H9 (cell line): ENCODE results near the gene SYK. TPM values are rescaled to one million over a fixed set of nuclear protein-coding genes. Genes with fewer than 3 reads are reported as not detected.

ENCODE experiments used
- DNase-seq: peaks from one replicate; pipeline ENCODE4 v3.0.0-alpha.2; 2017
- H2AFZ ChIP-seq: one replicate; pipeline ENCODE4 v1.6.1; 2013; ENCODE audit warnings: mild to moderate bottlenecking, low read length, control low read depth, moderate library complexity
- H2AK5ac ChIP-seq: 2 replicates; pipeline ENCODE4 v1.6.1; 2013; ENCODE audit warnings: low read length, control low read depth, mixed read lengths; ENCODE audit not compliant: insufficient read length
- H2BK120ac ChIP-seq: one replicate; pipeline ENCODE4 v1.6.1; 2013; ENCODE audit warnings: low read depth, mild to moderate bottlenecking, low read length, control low read depth, inconsistent platforms; ENCODE audit not compliant: poor library complexity, severe bottlenecking
- H2BK12ac ChIP-seq: 2 replicates; pipeline ENCODE4 v1.6.1; 2013; ENCODE audit warnings: low read length, control low read depth, mixed read lengths, low read depth; ENCODE audit not compliant: insufficient read length
- H2BK15ac ChIP-seq: 2 replicates; pipeline ENCODE4 v1.6.1; 2013; ENCODE audit warnings: low read depth, low read length, control low read depth
- H2BK20ac ChIP-seq: one replicate; pipeline ENCODE4 v1.6.1; 2013; ENCODE audit warnings: low read depth, mild to moderate bottlenecking, low read length, control low read depth, inconsistent platforms; ENCODE audit not compliant: poor library complexity, severe bottlenecking
- H2BK5ac ChIP-seq: 2 replicates; pipeline ENCODE4 v1.6.1; 2013; ENCODE audit warnings: low read length, control low read depth, mixed read lengths; ENCODE audit not compliant: insufficient read length
- H3K14ac ChIP-seq: 2 replicates; pipeline ENCODE4 v1.6.1; 2013; ENCODE audit warnings: low read length, control low read depth; ENCODE audit not compliant: insufficient read depth
- H3K18ac ChIP-seq: 2 replicates; pipeline ENCODE4 v1.6.1; 2013; ENCODE audit warnings: low read depth, mild to moderate bottlenecking, mixed read lengths, low read length, control low read depth; ENCODE audit not compliant: insufficient read length
- H3K23ac ChIP-seq: 2 replicates; pipeline ENCODE4 v1.6.1; 2013; ENCODE audit warnings: low read length, control low read depth, mixed read lengths, low read depth; ENCODE audit not compliant: insufficient read length
- H3K23me2 ChIP-seq: 2 replicates; pipeline ENCODE4 v1.6.1; 2013; ENCODE audit warnings: low read depth, mild to moderate bottlenecking, mixed read lengths, low read length, control low read depth; ENCODE audit not compliant: insufficient read length, poor library complexity, severe bottlenecking
- H3K27ac ChIP-seq: 2 replicates; pipeline ENCODE4 v1.5.1; 2013; ENCODE audit warnings: low read length, control low read depth, mixed read lengths, low read depth; ENCODE audit not compliant: insufficient read length
- H3K27me3 ChIP-seq: 2 replicates; pipeline ENCODE4 v1.6.1; 2013; ENCODE audit warnings: low read length, control low read depth, inconsistent platforms; ENCODE audit not compliant: insufficient read depth
- H3K4ac ChIP-seq: 2 replicates; pipeline ENCODE4 v1.6.1; 2013; ENCODE audit warnings: low read depth, mild to moderate bottlenecking, control low read depth, inconsistent platforms, low read length, moderate library complexity
- H3K4me1 ChIP-seq: 2 replicates; pipeline ENCODE4 v1.6.1; 2013; ENCODE audit warnings: low read length, control low read depth, inconsistent platforms; ENCODE audit not compliant: insufficient read depth
- H3K4me2 ChIP-seq: 2 replicates; pipeline ENCODE4 v1.6.1; 2013; ENCODE audit warnings: low read length, control low read depth, mixed read lengths; ENCODE audit not compliant: insufficient read length, insufficient read depth
- H3K56ac ChIP-seq: 2 replicates; pipeline ENCODE4 v1.6.1; 2013; ENCODE audit warnings: low read depth, mild to moderate bottlenecking, mixed read lengths, low read length, control low read depth; ENCODE audit not compliant: insufficient read length
- H3K79me1 ChIP-seq: 2 replicates; pipeline ENCODE4 v1.6.1; 2013; ENCODE audit warnings: low read depth, mild to moderate bottlenecking, moderate library complexity, low read length, control low read depth, inconsistent platforms; ENCODE audit not compliant: insufficient read depth, poor library complexity, severe bottlenecking
- H3K79me2 ChIP-seq: 2 replicates; pipeline ENCODE4 v1.6.1; 2013; ENCODE audit warnings: low read length, control low read depth, inconsistent platforms; ENCODE audit not compliant: insufficient read depth
- H3K9ac ChIP-seq: 2 replicates; pipeline ENCODE4 v1.6.1; 2013; ENCODE audit warnings: low read length, control low read depth, mixed read lengths; ENCODE audit not compliant: insufficient read length; ENCODE audit errors: extremely low read depth
- H3K9me3 ChIP-seq: one replicate; pipeline ENCODE4 v1.6.1; 2013; ENCODE audit warnings: low read depth, low read length, inconsistent platforms; ENCODE audit not compliant: control insufficient read depth
- H3T11ph ChIP-seq: one replicate; pipeline ENCODE4 v1.6.1; 2013; ENCODE audit warnings: mild to moderate bottlenecking, low read length, control low read depth, inconsistent platforms
- H4K20me1 ChIP-seq: one replicate; pipeline ENCODE4 v1.6.1; 2013; ENCODE audit not compliant: control insufficient read depth, insufficient read length, insufficient read depth
- H4K5ac ChIP-seq: 2 replicates; pipeline ENCODE4 v1.6.1; 2013; ENCODE audit warnings: low read depth, mild to moderate bottlenecking, mixed read lengths, low read length, control low read depth; ENCODE audit not compliant: insufficient read length
- H4K8ac ChIP-seq: replicated peaks from 2 replicates; pipeline ENCODE4 v1.6.1; 2013; ENCODE audit warnings: low read length, control low read depth, mixed read lengths, low read depth; ENCODE audit not compliant: insufficient read length
- H4K91ac ChIP-seq: 2 replicates; pipeline ENCODE4 v1.6.1; 2013; ENCODE audit warnings: low read depth, mild to moderate bottlenecking, moderate library complexity, mixed read lengths, low read length, control low read depth; ENCODE audit not compliant: insufficient read length
- H3K27ac Mint-ChIP-seq, 3 experiments: 2 replicates in 2 of 3; 3 replicates in 1 of 3; pipeline ENCODE4 v1.8.0; 2020 to 2021; ENCODE audit warnings: mixed read lengths in 3 of 3, mild to moderate bottlenecking in 1 of 3, moderate library complexity in 1 of 3
- H3K27me3 Mint-ChIP-seq: 2 replicates; pipeline ENCODE4 v1.8.0; 2021; ENCODE audit warnings: low read depth, mild to moderate bottlenecking, moderate library complexity, mixed read lengths
- H3K36me3 Mint-ChIP-seq, 3 experiments: 2 replicates in 2 of 3; 3 replicates in 1 of 3; pipeline ENCODE4 v1.8.0; 2020 to 2021; ENCODE audit warnings: low read depth in 3 of 3, mixed read lengths in 3 of 3; ENCODE audit not compliant: insufficient read depth in 1 of 3
- H3K4me1 Mint-ChIP-seq, 2 experiments: 2 replicates each; pipeline ENCODE4 v1.8.0; 2020; ENCODE audit warnings: mixed read lengths in 2 of 2
- H3K4me3 Mint-ChIP-seq, 2 experiments: 2 replicates in 1 of 2; 3 replicates in 1 of 2; pipeline ENCODE4 v1.8.0; 2020 to 2021; ENCODE audit warnings: mild to moderate bottlenecking in 2 of 2, mixed read lengths in 2 of 2, moderate library complexity in 1 of 2
- H3K9me3 Mint-ChIP-seq, 2 experiments: 2 replicates in 1 of 2; 3 replicates in 1 of 2; pipeline ENCODE4 v1.8.0; 2020; ENCODE audit warnings: mild to moderate bottlenecking in 2 of 2, mixed read lengths in 2 of 2, moderate library complexity in 1 of 2
- WGBS: extraction: QIAGEN DNeasy Blood & Tissue Kit; methylation state at CpG from one replicate; pipeline ENCODE4 v1.1.7; 2013; ENCODE audit warnings: missing lambda C conversion rate, low lambda C conversion rate, mixed read lengths; ENCODE audit not compliant: insufficient read length; ENCODE audit errors: extremely low coverage; 5-methylcytosine and 5-hydroxymethylcytosine counted together
- total RNA-seq: library from RNA; stranded (reverse); gene quantifications from 2 replicates; pipeline ENCODE4 v1.2.1, GENCODE V29; 2021
- TF ChIP-seq, protein P1 (sequence below): fragments of 200-600 bp; sonication (generic); conservative IDR thresholded peaks from 3 replicates; pipeline ENCODE4 v1.8.0; 2021; ENCODE audit warnings: antibody characterized with exemption, mild to moderate bottlenecking

The SYK gene
- total RNA-seq, 1 experiment from 2014 or later, result 7.9 TPM

DNA sequence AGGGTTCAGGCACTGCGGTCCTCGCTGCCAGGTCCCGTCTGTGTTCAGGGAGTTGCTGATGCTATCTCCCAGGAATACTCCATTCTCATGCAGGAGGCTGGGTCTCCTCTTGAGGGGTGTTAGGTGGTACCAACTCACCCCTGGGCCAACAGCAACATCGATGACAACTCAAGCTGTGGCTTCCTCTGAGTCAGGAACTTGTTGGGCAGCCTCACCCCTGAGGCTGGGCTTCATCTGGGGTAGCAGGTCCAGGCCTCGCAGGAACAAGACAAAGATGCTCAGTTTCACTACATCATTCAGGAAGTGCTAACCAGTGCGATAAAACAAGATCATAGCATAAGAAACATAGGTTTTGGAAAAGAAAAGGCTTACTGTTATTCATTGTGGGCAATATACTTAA, 125.9 kb downstream of the SYK start:
- Histone ChIP-seq H2BK120ac (no peak overlapping the region), H2AK5ac (no peak overlapping the region), H4K20me1 (no peaks in the 10 kb centered on the region), H3K23me2 (no peaks in the 10 kb centered on the region), H2BK20ac (no peak overlapping the region), H3K4me2 (no peak overlapping the region), H3K14ac (no peak overlapping the region; the same call in 1 of the 2 replicates), H3K27me3 (no peaks in the 10 kb centered on the region), H3K4me1 (no peaks in the 10 kb centered on the region), H3K79me2 (no peaks in the 10 kb centered on the region), H4K5ac (no peak overlapping the region), H2BK15ac (no peak overlapping the region), H3K56ac (no peak overlapping the region), H3K27ac (no peak overlapping the region), H3K23ac (no peak overlapping the region), H3K9ac (no peak overlapping the region), H2BK5ac (no peak overlapping the region), H3K4ac (no peak overlapping the region), H3T11ph (no peak overlapping the region), H2BK12ac (no peak overlapping the region), H3K18ac (no peak overlapping the region), H3K9me3 (no peaks in the 10 kb centered on the region), H4K91ac (no peak overlapping the region), H2AFZ (no peak overlapping the region), H3K79me1 (no peaks in the 10 kb centered on the region), H4K8ac (no peak overlapping the region)
- Mint-ChIP-seq H3K27ac (no peak overlapping the region), H3K4me3 (no peak overlapping the region), H3K27me3 (peaks cover 2% of the 10 kb centered on the region), H3K36me3 (no peaks in the 10 kb centered on the region), H3K4me1 (peaks cover 4% of the 10 kb centered on the region in 2 experiments; a peak in 1 of 4 replicates), H3K9me3 (no peaks in the 10 kb centered on the region; a peak in 1 of 5 replicates)
- DNase-seq, result no peak
- no CpG with 5 or more reads among the region's 6 CpGs for WGBS
- TF ChIP-seq, protein P1, sequence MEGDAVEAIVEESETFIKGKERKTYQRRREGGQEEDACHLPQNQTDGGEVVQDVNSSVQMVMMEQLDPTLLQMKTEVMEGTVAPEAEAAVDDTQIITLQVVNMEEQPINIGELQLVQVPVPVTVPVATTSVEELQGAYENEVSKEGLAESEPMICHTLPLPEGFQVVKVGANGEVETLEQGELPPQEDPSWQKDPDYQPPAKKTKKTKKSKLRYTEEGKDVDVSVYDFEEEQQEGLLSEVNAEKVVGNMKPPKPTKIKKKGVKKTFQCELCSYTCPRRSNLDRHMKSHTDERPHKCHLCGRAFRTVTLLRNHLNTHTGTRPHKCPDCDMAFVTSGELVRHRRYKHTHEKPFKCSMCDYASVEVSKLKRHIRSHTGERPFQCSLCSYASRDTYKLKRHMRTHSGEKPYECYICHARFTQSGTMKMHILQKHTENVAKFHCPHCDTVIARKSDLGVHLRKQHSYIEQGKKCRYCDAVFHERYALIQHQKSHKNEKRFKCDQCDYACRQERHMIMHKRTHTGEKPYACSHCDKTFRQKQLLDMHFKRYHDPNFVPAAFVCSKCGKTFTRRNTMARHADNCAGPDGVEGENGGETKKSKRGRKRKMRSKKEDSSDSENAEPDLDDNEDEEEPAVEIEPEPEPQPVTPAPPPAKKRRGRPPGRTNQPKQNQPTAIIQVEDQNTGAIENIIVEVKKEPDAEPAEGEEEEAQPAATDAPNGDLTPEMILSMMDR, result no peak
